ENCODE results near the gene SEPHS2. TPM values are rescaled to one million over a fixed set of nuclear protein-coding genes. Genes with fewer than 3 reads are reported as not detected.
A peak's percentile ranks its signal among the peaks of the same experiment; 100 is the strongest.
"Not testable (repeated sequence)": the region's sequence is repeated elsewhere in the genome, so short reads cannot be mapped to it uniquely, and the experiment has no call there.

Gene SEPHS2
- total and polyA plus RNA-seq, 9 donors: 3.5 to 19.8 (median 16.3) TPM

GRCh38 chr16:30398661-30399434 lies 46.8 kb downstream of the SEPHS2 start:
- 71% methylated on average over 15 of the region's 23 CpGs for WGBS (ENCODE audit: insufficient coverage)
- H3K4me3 ChIP-seq (ENCODE audit: low read length): no peak overlapping the region
- DNase-seq: peak; percentile 9

GRCh38 chr16:30397776-30398660 lies 47.7 kb downstream of the SEPHS2 start:
- DNase-seq: peak; percentile 5
- 95% methylated on average over 37 of the region's 42 CpGs for WGBS (ENCODE audit: insufficient coverage)
- Histone ChIP-seq H3K36me3 (ENCODE audit: control insufficient read depth, insufficient read depth, low read length) (peaks cover 18% of the 10 kb centered on the region), H3K4me3 (ENCODE audit: low read length) (no peak overlapping the region), H3K27me3 (ENCODE audit: control insufficient read depth, insufficient read depth, low read length) (no peaks in the 10 kb centered on the region), H3K4me1 (ENCODE audit: control insufficient read depth, insufficient read depth, low read length) (peaks cover 29% of the 10 kb centered on the region), H3K9me3 (replicated peaks; ENCODE audit: control insufficient read depth, low read depth, low read length) (no peaks in the 10 kb centered on the region), H3K27ac (ENCODE audit: low read length) (no peak overlapping the region)

More at GRCh38 chr16:30398661-30399434, 46.8 kb downstream of the SEPHS2 start:
- peaks cover 18% of the 10 kb centered on the region for H3K36me3 ChIP-seq (ENCODE audit: control insufficient read depth, insufficient read depth, low read length)
- H3K27ac ChIP-seq (ENCODE audit: low read length): peak overlapping the region; percentile 99
- H3K4me1 ChIP-seq (ENCODE audit: control insufficient read depth, insufficient read depth, low read length): peaks cover 25% of the 10 kb centered on the region
- H3K9me3 ChIP-seq (replicated peaks; ENCODE audit: control insufficient read depth, low read depth, low read length): no peaks in the 10 kb centered on the region
- no peaks in the 10 kb centered on the region for H3K27me3 ChIP-seq (ENCODE audit: control insufficient read depth, insufficient read depth, low read length)

- WGBS (ENCODE audit: insufficient coverage): 73% methylated on average over 3 of the region's 4 CpGs
- Histone ChIP-seq H3K27me3 (ENCODE audit: control insufficient read depth, insufficient read depth, low read length) (no peaks in the 10 kb centered on the region), H3K27ac (ENCODE audit: low read length) (no peak overlapping the region), H3K9me3 (replicated peaks; ENCODE audit: control insufficient read depth, low read depth, low read length) (no peaks in the 10 kb centered on the region), H3K36me3 (ENCODE audit: control insufficient read depth, insufficient read depth, low read length) (peaks cover 18% of the 10 kb centered on the region), H3K4me1 (ENCODE audit: control insufficient read depth, insufficient read depth, low read length) (peaks cover 29% of the 10 kb centered on the region), H3K4me3 (ENCODE audit: low read length) (no peak overlapping the region)
- DNase-seq: no peak
Measured at GRCh38 chr16:30397056-30397455, 48.6 kb downstream of the SEPHS2 start.

- WGBS (ENCODE audit: insufficient coverage): no CpG with 5 or more reads among the region's 4 CpGs
- H3K4me3 ChIP-seq (ENCODE audit: low read length); H3K9me3 ChIP-seq (replicated peaks; ENCODE audit: control insufficient read depth, low read depth, low read length); H3K27ac ChIP-seq (ENCODE audit: low read length); DNase-seq; H3K27me3 ChIP-seq (ENCODE audit: control insufficient read depth, insufficient read depth, low read length): not testable (repeated sequence)
- H3K4me1 ChIP-seq (ENCODE audit: control insufficient read depth, insufficient read depth, low read length): peaks cover 29% of the 10 kb centered on the region
- H3K36me3 ChIP-seq (ENCODE audit: control insufficient read depth, insufficient read depth, low read length): peaks cover 18% of the 10 kb centered on the region
Measured at GRCh38 chr16:30396627-30397026, 49.0 kb downstream of the SEPHS2 start.

- peak overlapping the region; percentile 69 for H3K27ac ChIP-seq (ENCODE audit: low read length)
- WGBS (ENCODE audit: insufficient coverage): 15% methylated on average over 10 of the region's 13 CpGs
Measured at GRCh38 chr16:30395992-30396585, 49.6 kb downstream of the SEPHS2 start.

GRCh38 chr16:30395155-30395991 lies 50.3 kb downstream of the SEPHS2 start, which contains the start of gene ZNF48:
TSS of gene ZNF48 (plus strand) at chr16:30395420. CDS start at chr16:30395795, 375 bp downstream.
- H3K27me3 ChIP-seq (ENCODE audit: control insufficient read depth, insufficient read depth, low read length): no peaks in the 10 kb centered on the region
- H3K4me1 ChIP-seq (ENCODE audit: control insufficient read depth, insufficient read depth, low read length): peaks cover 25% of the 10 kb centered on the region
- under 1% methylated on average over 91 of the region's 103 CpGs for WGBS (ENCODE audit: insufficient coverage)
- H3K9me3 ChIP-seq (replicated peaks; ENCODE audit: control insufficient read depth, low read depth, low read length): no peaks in the 10 kb centered on the region
- H3K36me3 ChIP-seq (ENCODE audit: control insufficient read depth, insufficient read depth, low read length): peaks cover 18% of the 10 kb centered on the region
- H3K4me3 ChIP-seq (ENCODE audit: low read length): peak within 1 kb of the TSS; percentile 77
- DNase-seq: peak; percentile 98
- peak within 1 kb of the TSS; percentile 95 for H3K27ac ChIP-seq (ENCODE audit: low read length)

More at GRCh38 chr16:30395992-30396585, 49.6 kb downstream of the SEPHS2 start:
- Histone ChIP-seq H3K4me1 (ENCODE audit: control insufficient read depth, insufficient read depth, low read length) (peaks cover 26% of the 10 kb centered on the region), H3K9me3 (replicated peaks; ENCODE audit: control insufficient read depth, low read depth, low read length) (no peaks in the 10 kb centered on the region), H3K36me3 (ENCODE audit: control insufficient read depth, insufficient read depth, low read length) (peaks cover 18% of the 10 kb centered on the region), H3K4me3 (ENCODE audit: low read length) (peak overlapping the region; percentile 70), H3K27me3 (ENCODE audit: control insufficient read depth, insufficient read depth, low read length) (no peaks in the 10 kb centered on the region)
- DNase-seq: no peak

GRCh38 chr16:30394592-30395154 lies 51.0 kb downstream of the SEPHS2 start:
- H3K36me3 ChIP-seq (ENCODE audit: control insufficient read depth, insufficient read depth, low read length): peaks cover 18% of the 10 kb centered on the region
- no peaks in the 10 kb centered on the region for H3K9me3 ChIP-seq (replicated peaks; ENCODE audit: control insufficient read depth, low read depth, low read length)
- peaks cover 20% of the 10 kb centered on the region for H3K4me1 ChIP-seq (ENCODE audit: control insufficient read depth, insufficient read depth, low read length)
- WGBS (ENCODE audit: insufficient coverage): 2% methylated on average over 27 of the region's 31 CpGs
- peak overlapping the region; percentile 95 for H3K27ac ChIP-seq (ENCODE audit: low read length)
- H3K4me3 ChIP-seq (ENCODE audit: low read length): peak overlapping the region; percentile 77
- DNase-seq: peak; percentile 68
- H3K27me3 ChIP-seq (ENCODE audit: control insufficient read depth, insufficient read depth, low read length): no peaks in the 10 kb centered on the region

Measured in muscle of leg (tissue), 11 donors.